Stimulated activated effector memory CD8-positive, alpha-beta T cell treated with anti-CD3 and anti-CD28 coated beads, Interleukin-12 subunit alpha, Interleukin-12 subunit beta, amount 100 ng/mL, for 72 hours (primary cell): ENCODE results near the gene DBH.
A peak's percentile ranks its signal among the peaks of the same experiment; 100 is the strongest.

Experiments
- ATAC-seq: fragments of 150-1000 bp; cut with Tn5 transposase; 2 replicates; pipeline ENCODE4 v1.10.0; 2021
- DNase-seq, 2 donors: peaks; one replicate each; pipeline ENCODE4 v3.0.0; 2021 to 2022; ENCODE audit warnings: low spot score in 2 of 2
- H3K27ac Mint-ChIP-seq: one replicate; pipeline ENCODE4 v1.8.0; 2022; ENCODE audit warnings: mild to moderate bottlenecking, mixed read lengths
- H3K36me3 Mint-ChIP-seq: one replicate; pipeline ENCODE4 v1.8.0; 2022; ENCODE audit warnings: mild to moderate bottlenecking, mixed read lengths
- H3K4me1 Mint-ChIP-seq: one replicate; pipeline ENCODE4 v1.8.0; 2022; ENCODE audit warnings: mixed read lengths
- H3K4me3 Mint-ChIP-seq: one replicate; pipeline ENCODE4 v1.8.0; 2022; ENCODE audit warnings: mild to moderate bottlenecking, mixed read lengths
- H3K9me3 Mint-ChIP-seq: one replicate; pipeline ENCODE4 v1.8.0; 2022; ENCODE audit warnings: mixed read lengths

The DBH gene

DNA sequence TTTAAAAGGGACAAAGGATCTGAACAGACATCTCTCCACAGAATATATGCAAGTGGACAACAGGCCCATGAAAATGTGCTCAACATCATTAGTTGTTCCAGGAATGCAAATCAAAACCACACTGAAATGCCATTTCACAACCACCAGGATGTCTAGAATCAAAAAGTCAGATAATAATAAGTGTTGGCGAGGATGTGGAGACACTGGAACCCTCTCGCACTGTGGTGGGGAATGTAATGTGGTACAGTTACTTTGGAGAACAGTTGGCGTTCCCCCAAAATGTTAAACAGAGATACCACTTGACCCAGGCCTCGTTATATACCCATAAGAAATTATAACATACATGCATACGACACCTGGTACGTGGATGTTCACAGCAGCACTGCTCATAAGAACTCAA, 63.4 kb downstream of the DBH start:
- H3K4me1 Mint-ChIP-seq: peaks cover 18% of the 10 kb centered on the region
- H3K27ac Mint-ChIP-seq: no peak overlapping the region
- no peaks in the 10 kb centered on the region for H3K9me3 Mint-ChIP-seq
- DNase-seq (no peak), ATAC-seq (no peak)
- H3K36me3 Mint-ChIP-seq: no peaks in the 10 kb centered on the region
- no peak overlapping the region for H3K4me3 Mint-ChIP-seq

DNA sequence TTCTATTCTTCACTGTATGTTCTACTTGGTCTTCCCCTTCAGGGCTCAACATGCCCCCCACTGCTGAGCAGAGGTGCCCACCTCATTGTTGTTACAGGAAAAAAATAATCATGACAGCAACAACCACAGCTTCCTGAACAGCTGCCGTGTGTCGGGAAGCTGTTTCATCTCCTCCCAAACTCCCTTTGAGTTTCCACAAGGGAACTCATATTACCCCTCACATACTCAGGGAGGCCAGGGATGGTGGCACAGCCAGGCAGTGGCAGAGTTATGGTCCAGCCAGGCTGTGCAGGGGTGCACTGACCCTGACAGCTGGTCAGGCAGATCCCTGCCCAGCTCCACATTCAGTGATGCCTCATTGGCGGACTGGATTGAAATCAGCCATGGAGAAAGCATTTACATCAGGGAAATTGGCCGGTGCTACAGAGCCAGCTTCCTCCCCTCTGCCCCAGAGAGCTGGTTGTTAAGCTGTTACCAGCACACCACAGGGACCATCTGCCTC, 64.7 kb downstream of the DBH start:
- H3K27ac Mint-ChIP-seq: peak overlapping the region; percentile 60
- peaks cover 18% of the 10 kb centered on the region for H3K4me1 Mint-ChIP-seq
- ATAC-seq: peak; percentile 19
- no peaks in the 10 kb centered on the region for H3K9me3 Mint-ChIP-seq
- no peak for DNase-seq
- H3K36me3 Mint-ChIP-seq: no peaks in the 10 kb centered on the region
- peak overlapping the region; percentile 63 for H3K4me3 Mint-ChIP-seq

DNA sequence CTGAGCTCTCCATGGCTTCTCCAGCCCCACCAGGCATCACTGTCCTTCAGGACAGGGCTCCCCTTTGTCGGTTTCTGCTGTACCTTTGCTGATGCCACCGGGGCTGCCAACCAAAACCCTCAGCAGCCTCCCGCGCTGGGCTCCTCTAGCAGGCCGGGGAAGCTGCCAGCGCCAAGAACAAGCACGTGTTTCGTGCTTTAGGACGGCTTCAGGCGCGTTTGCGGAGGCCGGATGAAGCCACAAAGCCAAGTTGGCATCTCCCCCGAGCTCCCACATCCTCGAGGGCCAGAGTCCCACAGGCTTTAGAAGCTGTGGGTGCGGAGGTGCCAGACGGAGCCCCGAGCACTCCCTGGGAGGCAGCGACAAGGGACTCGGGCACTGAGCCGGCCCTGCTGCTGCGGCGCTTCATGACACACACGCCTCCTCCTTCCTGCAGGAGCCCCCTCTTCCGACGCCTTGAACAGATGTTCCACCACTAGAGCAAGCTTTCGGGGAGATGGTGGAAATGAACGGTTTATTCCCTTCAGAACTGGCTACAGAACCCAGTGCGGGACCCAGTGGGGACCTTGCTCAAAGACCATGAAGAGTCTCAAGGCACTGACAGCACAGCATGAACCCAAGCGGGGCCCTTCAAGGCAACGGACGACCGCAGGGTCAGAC, 65.3 kb downstream of the DBH start:
- H3K4me3 Mint-ChIP-seq: peak overlapping the region; percentile 63
- H3K9me3 Mint-ChIP-seq: no peaks in the 10 kb centered on the region
- peak overlapping the region; percentile 60 for H3K27ac Mint-ChIP-seq
- H3K36me3 Mint-ChIP-seq: no peaks in the 10 kb centered on the region
- H3K4me1 Mint-ChIP-seq: peaks cover 18% of the 10 kb centered on the region
- ATAC-seq (peak; percentile 60), DNase-seq (peak in 1 of 2 donors; percentile 67)

DNA sequence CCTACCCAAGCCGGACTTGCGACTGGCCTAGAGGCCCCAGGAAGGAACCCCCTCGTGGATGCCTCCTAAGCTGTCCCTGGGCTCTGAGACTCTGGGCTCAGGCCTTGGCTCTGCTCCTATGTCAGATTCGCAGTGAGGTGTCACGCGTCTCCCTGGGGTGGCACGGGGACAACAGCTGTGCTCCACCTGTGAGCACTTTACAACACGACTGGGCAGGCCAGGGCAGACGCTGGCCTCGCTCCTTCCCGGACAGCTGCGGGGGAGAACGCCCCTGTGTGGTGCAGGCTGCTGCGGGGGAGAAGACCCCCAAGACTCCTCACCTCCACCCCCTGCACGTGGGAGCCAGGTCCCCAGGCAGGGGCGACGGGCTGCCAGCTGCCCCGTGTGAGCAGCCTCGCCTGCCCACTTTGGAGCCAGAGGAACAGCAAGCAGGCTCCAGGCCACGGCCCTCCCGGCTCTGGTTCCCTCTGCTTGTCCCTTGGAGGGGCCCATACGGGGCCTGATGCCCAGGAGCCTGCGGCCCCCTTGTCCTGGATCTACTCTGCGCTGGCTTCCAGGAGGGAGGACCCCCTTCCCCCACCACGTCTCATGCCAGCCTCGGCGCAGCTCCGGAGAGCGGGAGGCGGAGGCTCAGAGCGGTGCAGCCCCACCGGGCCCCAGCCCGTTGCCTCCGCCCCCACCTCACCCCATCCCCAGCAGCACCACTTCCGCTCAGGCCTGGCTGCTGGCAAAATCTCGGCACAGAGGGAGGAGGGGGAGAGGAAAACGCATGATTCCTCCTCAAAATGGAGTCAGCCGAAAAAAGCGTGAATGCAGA, 66.0 kb downstream of the DBH start:
- peak overlapping the region; percentile 76 for H3K27ac Mint-ChIP-seq
- peaks cover 18% of the 10 kb centered on the region for H3K4me1 Mint-ChIP-seq
- peak overlapping the region; percentile 63 for H3K4me3 Mint-ChIP-seq
- DNase-seq (peak in 1 of 2 donors; percentile 64), ATAC-seq (peak; percentile 82)
- H3K36me3 Mint-ChIP-seq: no peaks in the 10 kb centered on the region
- no peaks in the 10 kb centered on the region for H3K9me3 Mint-ChIP-seq

DNA sequence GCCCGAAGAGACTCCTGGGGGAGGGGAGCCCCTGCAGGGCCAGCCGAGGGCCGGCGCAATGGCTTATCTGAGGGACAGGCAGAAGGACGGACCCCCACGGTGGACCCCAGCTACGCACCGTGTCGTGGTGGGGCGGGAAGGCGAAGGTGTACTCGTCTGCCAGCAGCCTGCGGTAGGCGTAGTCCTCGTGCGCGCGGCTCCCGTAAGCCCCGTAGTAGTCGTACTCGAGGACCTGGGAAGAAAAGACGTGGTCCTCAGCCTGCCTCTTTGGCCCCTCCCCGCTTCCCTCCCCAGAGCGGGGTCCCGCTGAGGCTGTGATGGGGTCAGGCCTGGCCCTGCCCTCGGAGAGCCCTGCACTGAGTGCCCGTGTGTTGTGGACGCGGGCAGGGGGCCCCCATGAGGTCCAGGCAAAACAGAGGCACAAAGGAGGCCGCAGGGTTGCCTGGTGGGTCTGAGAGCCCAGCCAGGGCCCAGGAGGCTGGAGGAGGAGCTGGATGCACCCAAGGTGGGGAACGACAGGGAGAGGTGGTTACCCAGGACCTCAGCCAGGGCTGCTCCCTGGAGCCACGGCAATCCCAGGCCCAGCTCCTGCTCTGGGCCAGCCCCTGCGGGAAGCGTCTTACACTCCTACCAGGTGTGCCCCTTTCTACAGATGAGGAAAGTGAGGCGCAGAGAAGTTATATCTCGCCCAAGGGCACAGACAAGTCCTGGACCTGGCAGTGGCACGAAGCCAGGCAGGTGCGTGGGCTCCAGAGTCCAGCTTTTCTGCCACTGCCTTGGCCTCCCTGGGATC, 66.8 kb downstream of the DBH start:
- no peak for DNase-seq
- Mint-ChIP-seq H3K4me1 (peaks cover 18% of the 10 kb centered on the region), H3K36me3 (no peaks in the 10 kb centered on the region), H3K9me3 (no peaks in the 10 kb centered on the region), H3K27ac (peak overlapping the region; percentile 76), H3K4me3 (peak overlapping the region; percentile 63)
- ATAC-seq: peak; percentile 5

DNA sequence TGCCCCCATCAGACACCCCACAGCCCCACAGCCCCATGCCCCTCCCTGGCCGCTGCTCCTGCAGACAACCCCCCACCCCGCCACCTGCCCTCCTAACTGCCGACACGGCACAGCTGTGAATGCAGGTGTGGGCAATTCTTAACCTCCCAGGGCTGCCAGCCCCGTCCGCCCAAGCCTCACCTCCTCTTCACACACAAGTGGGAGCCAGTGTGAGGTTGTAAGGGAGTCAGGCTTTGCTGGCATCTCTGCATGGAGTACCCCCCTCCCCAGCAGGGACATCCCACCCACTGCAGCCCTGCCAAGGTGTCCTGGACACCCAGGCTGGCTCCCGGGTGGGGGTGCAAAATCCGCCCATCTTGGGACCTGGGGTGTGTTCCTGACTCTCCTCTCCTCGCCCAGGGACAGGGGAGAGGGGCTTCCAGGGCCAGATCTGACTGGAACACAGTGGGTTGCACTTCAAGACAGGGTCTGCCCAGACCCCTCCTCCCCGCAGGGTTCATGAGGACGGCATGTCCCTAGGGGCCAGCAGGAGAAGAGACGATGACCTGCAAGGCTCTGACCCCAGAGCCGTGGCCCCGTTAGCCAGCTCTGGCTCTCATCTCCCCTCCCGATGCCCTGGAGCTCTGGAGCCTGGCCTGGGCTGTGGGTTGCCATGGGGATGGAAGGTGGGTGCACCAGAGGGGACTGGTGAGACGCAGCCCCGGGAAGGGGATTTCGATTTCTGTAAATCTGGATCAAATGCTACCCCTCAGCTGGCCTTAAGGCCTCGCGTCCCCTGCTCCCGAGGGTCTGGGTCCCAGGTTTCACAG, 67.6 kb downstream of the DBH start:
- no peak overlapping the region for H3K27ac Mint-ChIP-seq
- H3K4me3 Mint-ChIP-seq: no peak overlapping the region
- no peaks in the 10 kb centered on the region for H3K9me3 Mint-ChIP-seq
- ATAC-seq: no peak
- H3K4me1 Mint-ChIP-seq: peaks cover 18% of the 10 kb centered on the region
- DNase-seq: no peak
- H3K36me3 Mint-ChIP-seq: no peaks in the 10 kb centered on the region

DNA sequence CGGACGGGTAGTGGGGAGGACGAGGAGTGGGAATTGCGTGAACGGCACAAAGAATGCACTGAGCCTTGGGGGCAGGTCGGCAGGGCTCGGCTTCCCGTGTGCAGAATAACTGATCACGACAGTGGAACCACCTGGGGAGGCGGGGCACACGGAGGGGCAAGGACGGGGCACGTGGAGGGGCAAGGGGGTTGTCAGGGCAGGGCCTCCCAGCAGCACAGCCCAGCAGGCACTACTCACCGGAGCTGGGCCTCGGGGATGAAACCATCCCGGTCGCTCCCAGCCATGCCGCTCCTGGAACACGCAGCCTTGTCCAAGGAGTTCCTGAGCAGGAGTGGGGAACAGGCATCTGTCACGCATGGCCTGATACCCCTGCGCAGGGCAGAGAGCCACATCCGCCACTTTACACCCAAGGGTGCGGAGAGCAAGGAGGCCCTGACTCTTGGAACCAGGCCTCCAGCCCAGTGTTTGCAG, 68.6 kb downstream of the DBH start:
- H3K27ac Mint-ChIP-seq: no peak overlapping the region
- DNase-seq (no peak), ATAC-seq (no peak)
- no peaks in the 10 kb centered on the region for H3K36me3 Mint-ChIP-seq
- H3K4me3 Mint-ChIP-seq: no peak overlapping the region
- peaks cover 18% of the 10 kb centered on the region for H3K4me1 Mint-ChIP-seq
- H3K9me3 Mint-ChIP-seq: no peaks in the 10 kb centered on the region

DNA sequence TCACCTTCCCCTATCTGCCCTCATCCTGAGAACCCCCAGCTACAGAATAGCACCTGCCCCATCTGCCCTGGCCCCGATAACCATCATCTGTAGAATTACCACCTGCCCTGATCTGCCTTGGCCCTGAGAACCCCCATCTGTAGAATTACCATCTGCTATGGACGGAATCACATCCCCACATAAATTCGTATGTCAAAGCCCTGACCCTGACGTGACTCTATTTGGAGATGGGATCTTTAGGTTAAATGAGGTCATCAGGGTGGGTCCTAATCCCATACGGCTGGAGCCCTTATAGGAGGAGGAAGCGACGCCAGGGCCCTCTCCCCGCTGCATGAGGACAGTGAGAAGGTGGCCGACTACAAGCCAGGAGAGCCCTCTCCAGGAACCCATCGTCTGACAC, 69.4 kb downstream of the DBH start:
- Mint-ChIP-seq H3K4me3 (no peak overlapping the region), H3K9me3 (no peaks in the 10 kb centered on the region), H3K27ac (no peak overlapping the region), H3K36me3 (no peaks in the 10 kb centered on the region), H3K4me1 (peaks cover 14% of the 10 kb centered on the region)
- ATAC-seq: no peak
- no peak for DNase-seq

DNA sequence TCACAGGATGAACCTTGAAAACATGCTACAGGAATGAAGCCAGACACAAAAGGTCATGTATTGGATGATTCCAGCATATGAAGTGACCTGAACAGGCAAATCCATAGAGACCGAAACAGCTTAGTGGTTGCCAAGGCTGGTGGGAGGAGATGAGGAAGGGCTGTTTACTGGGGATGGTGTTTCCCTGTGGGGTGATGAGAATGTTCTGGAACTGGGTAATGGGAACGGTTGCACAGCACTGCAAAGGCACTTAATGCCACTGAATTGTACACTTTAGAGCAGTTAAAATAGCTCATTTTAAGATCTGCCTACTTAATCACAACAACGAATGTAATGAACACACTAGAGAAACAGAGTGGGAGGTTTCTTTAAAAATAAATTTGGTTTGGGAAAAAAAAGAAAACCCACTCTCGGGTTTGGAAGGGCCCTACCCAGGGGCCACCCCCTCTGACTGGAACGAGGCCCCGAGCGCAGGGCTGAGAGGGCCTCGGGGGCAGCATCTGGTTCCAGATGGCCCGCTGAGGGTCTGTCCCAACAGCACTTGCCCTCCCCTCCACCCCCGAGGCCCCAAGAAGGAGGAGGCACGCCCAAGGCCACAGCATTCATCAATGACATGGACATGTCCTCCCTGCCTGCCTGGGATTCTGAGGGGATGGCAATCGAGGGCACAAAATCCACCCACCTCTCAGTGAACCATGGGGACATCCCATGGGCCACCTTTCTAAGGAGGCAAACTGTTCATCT, 70.3 kb downstream of the DBH start:
- no peak for DNase-seq

DNA sequence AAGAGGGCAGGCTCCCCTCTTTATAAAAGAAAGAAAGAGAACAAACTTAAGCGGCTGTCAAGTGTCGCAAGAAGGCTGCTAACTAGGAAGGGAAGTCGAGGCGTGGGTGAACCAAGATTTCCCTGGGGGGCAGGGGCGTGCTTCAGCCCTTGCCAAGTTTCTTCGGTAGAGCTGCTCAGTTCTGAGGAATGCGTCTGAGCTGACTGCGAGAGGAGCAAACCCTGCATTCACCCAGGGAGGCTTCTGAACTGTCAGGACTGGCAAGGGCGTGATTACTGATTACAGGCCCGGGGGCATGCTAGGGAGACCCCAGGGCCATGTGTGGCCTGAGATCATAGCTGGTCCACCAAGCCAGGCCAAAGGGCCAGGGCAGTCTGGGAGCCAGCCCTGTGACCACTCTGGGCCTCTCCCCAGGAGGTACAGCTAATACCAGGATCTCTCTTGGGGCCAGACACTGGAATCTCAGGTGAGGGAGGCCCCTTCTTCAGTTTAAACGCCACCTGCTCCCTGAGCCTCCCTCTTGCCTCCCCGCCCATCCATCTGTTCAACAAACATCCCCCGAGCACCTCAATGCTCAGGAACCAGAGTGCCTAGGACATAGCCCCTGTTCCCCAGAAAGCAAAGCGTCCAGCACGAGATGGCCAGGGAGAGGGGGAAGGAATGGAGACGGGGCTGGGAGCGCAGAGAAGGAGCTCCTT, 71.1 kb downstream of the DBH start:
- H3K9me3 Mint-ChIP-seq: no peaks in the 10 kb centered on the region
- H3K4me3 Mint-ChIP-seq: no peak overlapping the region
- no peaks in the 10 kb centered on the region for H3K36me3 Mint-ChIP-seq
- H3K4me1 Mint-ChIP-seq: no peaks in the 10 kb centered on the region
- no peak for ATAC-seq
- DNase-seq: no peak
- H3K27ac Mint-ChIP-seq: peak overlapping the region; percentile 8

More for the DNA sequence above, 70.3 kb downstream of the DBH start:
- Mint-ChIP-seq H3K27ac (peak overlapping the region; percentile 8), H3K4me1 (peaks cover 5% of the 10 kb centered on the region), H3K4me3 (no peak overlapping the region), H3K9me3 (no peaks in the 10 kb centered on the region), H3K36me3 (no peaks in the 10 kb centered on the region)
- ATAC-seq: no peak

DNA sequence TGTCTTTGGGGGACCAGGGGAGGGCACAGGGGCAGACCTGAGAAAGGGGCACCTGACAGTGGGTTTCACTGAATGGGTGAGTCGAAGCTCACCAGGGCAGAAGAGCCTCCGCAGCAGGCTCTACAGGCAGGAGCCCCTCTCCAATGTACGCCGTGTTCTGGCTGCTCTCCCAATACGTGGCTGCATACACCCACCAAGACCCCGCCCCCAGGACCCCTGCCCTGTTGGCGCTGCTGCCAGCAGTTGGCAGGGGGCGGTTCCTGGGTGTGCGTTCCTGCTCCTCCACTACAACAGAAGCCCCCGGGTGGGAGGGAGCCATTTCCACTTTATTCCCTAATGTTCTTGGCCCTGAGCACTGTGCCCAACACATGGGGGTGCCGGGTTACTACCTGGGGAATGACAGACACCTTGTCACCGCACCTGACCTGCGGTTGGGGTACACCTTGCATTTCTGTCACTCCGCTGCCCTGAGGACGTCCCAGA, 71.6 kb downstream of the DBH start:
- ATAC-seq (no peak), DNase-seq (no peak)
- H3K4me3 Mint-ChIP-seq: no peak overlapping the region
- no peaks in the 10 kb centered on the region for H3K9me3 Mint-ChIP-seq
- H3K4me1 Mint-ChIP-seq: no peaks in the 10 kb centered on the region
- H3K27ac Mint-ChIP-seq: no peak overlapping the region
- no peaks in the 10 kb centered on the region for H3K36me3 Mint-ChIP-seq

DNA sequence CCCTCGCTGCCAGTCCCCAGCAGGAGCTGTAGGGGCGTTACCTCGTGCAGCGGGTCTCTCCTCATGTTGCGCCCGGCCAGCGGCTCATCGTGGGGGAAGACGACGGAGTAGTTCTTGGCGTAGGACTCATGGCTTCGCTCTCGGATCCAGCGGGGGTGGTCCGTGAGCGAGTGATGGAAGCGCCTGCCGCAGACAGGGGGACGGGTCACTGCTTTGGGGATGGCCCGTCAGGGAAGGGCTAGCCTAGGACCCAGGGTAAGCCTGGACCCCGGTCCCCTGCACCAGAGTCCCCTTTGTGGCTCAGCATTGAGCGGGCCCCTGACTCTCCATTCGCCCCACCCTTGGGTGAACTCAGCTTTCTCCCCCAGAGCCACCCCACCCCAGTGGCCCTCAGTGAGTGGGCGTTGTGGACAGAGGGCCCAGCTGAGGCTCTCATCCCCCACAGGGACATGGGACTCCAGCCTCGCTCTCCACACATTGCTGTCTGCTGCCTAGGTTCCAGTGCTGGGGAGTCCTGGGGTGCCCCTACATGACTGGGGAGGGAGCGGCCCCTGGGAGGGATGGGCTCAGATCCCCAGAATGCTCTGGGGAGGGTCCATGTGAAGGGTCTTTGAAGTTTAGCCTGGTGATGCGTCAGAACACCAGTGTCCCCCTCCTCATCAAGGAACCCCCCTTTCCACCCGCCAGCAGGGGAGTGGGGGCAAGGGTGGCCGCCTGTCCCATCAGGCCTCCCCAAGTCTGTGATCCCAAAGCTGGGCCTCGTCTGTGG, 72.3 kb downstream of the DBH start:
- Mint-ChIP-seq H3K27ac (no peak overlapping the region), H3K4me3 (no peak overlapping the region), H3K9me3 (no peaks in the 10 kb centered on the region), H3K4me1 (no peaks in the 10 kb centered on the region), H3K36me3 (no peaks in the 10 kb centered on the region)
- no peak for ATAC-seq
- DNase-seq: no peak
